CD8-positive, alpha-beta memory T cell (primary cell): ENCODE measurements around the gene MTRFR. TPM values are rescaled to one million over a fixed set of nuclear protein-coding genes. Genes with fewer than 3 reads are reported as not detected.
A peak's percentile ranks its signal among the peaks of the same experiment; 100 is the strongest.

Experiments used
- CTCF ChIA-PET: fragments of 350-600 bp; sonication (Branson Sonifier 250); formaldehyde crosslinking; loops from one replicate; lab custom pipeline; 2021; ENCODE audit warnings: antibody characterized with exemption; lab: Charles Lee
- POLR2A ChIA-PET: fragments of 350-600 bp; sonication (Branson Sonifier 250); formaldehyde crosslinking; loops from one replicate; lab custom pipeline; 2021; ENCODE audit warnings: antibody characterized with exemption; lab: Charles Lee
- DNase-seq, 5 donors: peaks; one replicate each; pipeline versions ENCODE4 v3.0.0 to v3.0.0-alpha.2; 2020 to 2022; ENCODE audit warnings: mixed read lengths in 1 of 5
- H3K27ac ChIP-seq: one replicate; pipeline ENCODE4 v1.7.0; 2013; ENCODE audit warnings: low read depth, mild to moderate bottlenecking, low read length, moderate library complexity
- H3K27me3 ChIP-seq: 2 replicates; pipeline ENCODE4 v1.7.0; 2013; ENCODE audit warnings: low read length, mild to moderate bottlenecking; ENCODE audit not compliant: insufficient read depth, poor library complexity, severe bottlenecking
- H3K36me3 ChIP-seq: 2 replicates; pipeline ENCODE4 v1.7.0; 2013; ENCODE audit warnings: mild to moderate bottlenecking, low read length, moderate library complexity; ENCODE audit not compliant: insufficient read depth
- H3K4me1 ChIP-seq: 2 replicates; pipeline ENCODE4 v1.7.0; 2013; ENCODE audit warnings: mild to moderate bottlenecking, low read length, moderate library complexity; ENCODE audit not compliant: insufficient read depth
- H3K4me3 ChIP-seq: 2 replicates; pipeline ENCODE4 v1.7.0; 2013; ENCODE audit warnings: mild to moderate bottlenecking, low read length
- H3K9me3 ChIP-seq: 2 replicates; pipeline ENCODE4 v1.7.0; 2013; ENCODE audit warnings: mild to moderate bottlenecking, low read length
- H3K27ac Mint-ChIP-seq, 8 donors: one replicate each; pipeline ENCODE4 v1.8.0; 2020 to 2021; ENCODE audit warnings: mixed read lengths in 8 of 8, mild to moderate bottlenecking in 6 of 8, inconsistent platforms in 3 of 8, moderate library complexity in 3 of 8
- H3K27me3 Mint-ChIP-seq, 2 donors: one replicate each; pipeline ENCODE4 v1.8.0; 2020 to 2021; ENCODE audit warnings: mixed read lengths in 2 of 2, mild to moderate bottlenecking in 1 of 2, moderate library complexity in 1 of 2
- H3K36me3 Mint-ChIP-seq, 3 donors: one replicate each; pipeline ENCODE4 v1.8.0; 2020 to 2021; ENCODE audit warnings: mixed read lengths in 3 of 3, inconsistent platforms in 1 of 3, mild to moderate bottlenecking in 1 of 3
- H3K4me1 Mint-ChIP-seq, 3 donors: one replicate each; pipeline ENCODE4 v1.8.0; 2020 to 2021; ENCODE audit warnings: mixed read lengths in 3 of 3, inconsistent platforms in 1 of 3, mild to moderate bottlenecking in 1 of 3
- H3K4me3 Mint-ChIP-seq, 7 donors: one replicate each; pipeline ENCODE4 v1.8.0; 2020 to 2021; ENCODE audit warnings: mixed read lengths in 7 of 7, mild to moderate bottlenecking in 6 of 7, moderate library complexity in 4 of 7, inconsistent platforms in 2 of 7
- H3K9me3 Mint-ChIP-seq, 5 donors: one replicate each; pipeline ENCODE4 v1.8.0; 2020 to 2022; ENCODE audit warnings: mixed read lengths in 5 of 5, mild to moderate bottlenecking in 3 of 5, moderate library complexity in 2 of 5, inconsistent platforms in 1 of 5
- polyA plus RNA-seq: library from polyadenylated mRNA; unstranded; fragments of 300-500 nt; fragmentation: Illumina TruSeq; gene quantifications from one replicate; pipeline ENCODE4 v1.2.3, GENCODE V29; 2021
- total RNA-seq, 2 experiments: library from RNA; stranded (reverse); gene quantifications; one replicate each; pipeline ENCODE4 v1.2.3, GENCODE V29; 2021

The MTRFR gene
- total and polyA plus RNA-seq, 3 experiments from 2014 or later = 26.6 to 51.4 (median 26.6) TPM

GRCh38 chr12:123267335-123267920, 34.2 kb downstream of the MTRFR start:
- POLR2A ChIA-PET = no interaction called here
- Histone ChIP-seq H3K36me3 (no peaks in the 10 kb centered on the region), H3K9me3 (no peaks in the 10 kb centered on the region), H3K4me1 (peaks cover 24% of the 10 kb centered on the region), H3K27ac (no peak overlapping the region), H3K4me3 (no peak overlapping the region), H3K27me3 (no peaks in the 10 kb centered on the region)
- H3K36me3 Mint-ChIP-seq = peaks cover 0 to 1% (median 0%) of the 10 kb centered on the region in 3 donors
- peak overlapping the region in 5 of 8 donors; percentile 29 to 95 (median 84) for H3K27ac Mint-ChIP-seq
- H3K27me3 Mint-ChIP-seq = no peaks in the 10 kb centered on the region
- H3K4me1 Mint-ChIP-seq = peaks cover 17 to 20% (median 18%) of the 10 kb centered on the region in 3 donors
- CTCF ChIA-PET = interaction anchor here (2.8 kb wide), 1 partner anchor 29 kb away, joined by 7 read pairs; no protein-coding TSS in a partner anchor
- DNase-seq = no peak
- H3K9me3 Mint-ChIP-seq = peaks cover 0 to 2% (median 0%) of the 10 kb centered on the region in 5 donors
- H3K4me3 Mint-ChIP-seq = peak overlapping the region in 3 of 7 donors; percentile 20 to 56 (median 29)

DNA sequence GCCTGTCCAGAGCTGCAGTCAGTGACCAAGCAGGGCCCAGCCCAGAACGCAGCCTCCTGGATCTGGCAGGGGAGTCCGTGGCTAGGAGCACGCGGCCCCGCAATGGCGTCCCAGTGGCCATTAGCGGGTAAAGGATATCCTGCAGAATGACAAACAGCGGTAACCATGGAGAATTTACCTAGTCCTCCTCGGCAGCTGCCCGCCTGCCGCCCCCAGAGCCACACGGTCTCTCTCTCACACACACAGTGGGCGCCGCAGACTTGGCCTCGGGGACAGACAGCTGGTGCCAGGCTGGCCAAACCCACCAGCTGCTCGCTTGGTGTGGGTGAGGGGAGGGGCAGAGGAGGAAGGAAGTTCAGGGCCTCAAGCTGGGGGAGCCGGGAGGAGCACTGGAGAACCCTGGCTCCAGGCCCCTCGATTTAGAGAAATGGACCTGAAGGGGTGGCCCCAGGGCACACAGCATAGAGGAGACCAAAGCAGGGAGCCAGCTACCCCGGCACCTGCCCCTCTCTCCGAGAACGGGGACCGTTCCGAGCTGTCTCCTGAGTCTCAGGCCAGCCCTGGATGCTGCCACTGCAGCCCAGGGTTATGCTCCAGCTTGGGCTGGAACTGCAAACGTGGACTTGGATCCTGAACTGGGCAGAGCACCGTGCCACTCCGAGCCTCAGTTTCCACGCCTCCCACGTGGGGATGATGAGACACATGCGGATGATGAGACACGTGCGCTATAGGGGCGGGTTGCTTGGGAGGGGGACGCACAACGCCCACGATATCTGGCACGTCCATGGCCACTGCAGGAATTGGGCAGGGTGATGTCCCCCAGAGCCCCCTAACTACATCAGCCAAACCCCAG, 35.0 kb downstream of the MTRFR start:
- Histone ChIP-seq H3K4me1 (peaks cover 24% of the 10 kb centered on the region), H3K36me3 (no peaks in the 10 kb centered on the region), H3K27ac (no peak overlapping the region), H3K27me3 (no peaks in the 10 kb centered on the region), H3K9me3 (no peaks in the 10 kb centered on the region), H3K4me3 (no peak overlapping the region)
- H3K27ac Mint-ChIP-seq = peak overlapping the region in 2 of 8 donors; percentile 31 to 52
- DNase-seq = peak in 1 of 5 donors; percentile 15
- H3K9me3 Mint-ChIP-seq = peaks cover 0 to 2% (median 0%) of the 10 kb centered on the region in 5 donors
- POLR2A ChIA-PET = no interaction called here
- H3K27me3 Mint-ChIP-seq = no peaks in the 10 kb centered on the region
- CTCF ChIA-PET = interaction anchor here (1.4 to 2.8 kb wide), 2 partner anchors 12 to 30 kb away, joined by 3 to 7 read pairs; no protein-coding TSS in a partner anchor
- H3K4me3 Mint-ChIP-seq = peak overlapping the region in 6 of 7 donors; percentile 32 to 71 (median 44)
- peaks cover 0 to 1% (median 0%) of the 10 kb centered on the region in 3 donors for H3K36me3 Mint-ChIP-seq
- H3K4me1 Mint-ChIP-seq = peaks cover 17 to 23% (median 20%) of the 10 kb centered on the region in 3 donors

DNA sequence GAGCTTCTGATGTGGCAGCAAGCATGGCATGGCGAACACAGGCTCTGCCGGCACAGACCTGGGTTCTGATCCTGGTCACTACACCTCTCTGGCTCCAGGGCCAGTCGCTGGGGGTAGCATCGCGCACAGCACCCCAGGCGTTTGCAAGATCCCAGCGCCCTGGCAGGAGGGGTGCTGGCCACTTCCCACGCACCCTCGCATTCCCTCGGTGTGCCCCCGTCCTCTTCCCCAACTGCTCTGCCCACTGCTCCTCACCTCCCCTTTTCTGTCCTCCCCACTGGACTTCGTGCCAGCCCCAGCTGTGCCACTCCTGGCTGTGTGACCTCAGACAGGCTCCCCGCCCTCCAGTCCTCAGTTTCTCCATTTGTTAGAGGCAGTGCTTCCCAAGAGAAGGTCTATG, 35.6 kb downstream of the MTRFR start:
- Histone ChIP-seq H3K4me1 (peaks cover 24% of the 10 kb centered on the region), H3K9me3 (no peaks in the 10 kb centered on the region), H3K27me3 (no peaks in the 10 kb centered on the region), H3K36me3 (no peaks in the 10 kb centered on the region), H3K4me3 (no peak overlapping the region), H3K27ac (no peak overlapping the region)
- no peak for DNase-seq
- H3K27me3 Mint-ChIP-seq = no peaks in the 10 kb centered on the region
- ChIA-PET POLR2A (no interaction called here), CTCF (interaction anchor here (1.4 to 1.7 kb wide), 2 partner anchors 12 to 313 kb away, joined by 3 to 6 read pairs; no protein-coding TSS in a partner anchor)
- peak overlapping the region in 2 of 8 donors; percentile 79 to 93 for H3K27ac Mint-ChIP-seq
- peaks cover 19 to 23% (median 20%) of the 10 kb centered on the region in 3 donors for H3K4me1 Mint-ChIP-seq
- H3K4me3 Mint-ChIP-seq = peak overlapping the region; percentile 28 to 71 (median 50)
- H3K36me3 Mint-ChIP-seq = peaks cover 0 to 1% (median 0%) of the 10 kb centered on the region in 3 donors
- H3K9me3 Mint-ChIP-seq = peaks cover 0 to 2% (median 0%) of the 10 kb centered on the region in 5 donors

DNA sequence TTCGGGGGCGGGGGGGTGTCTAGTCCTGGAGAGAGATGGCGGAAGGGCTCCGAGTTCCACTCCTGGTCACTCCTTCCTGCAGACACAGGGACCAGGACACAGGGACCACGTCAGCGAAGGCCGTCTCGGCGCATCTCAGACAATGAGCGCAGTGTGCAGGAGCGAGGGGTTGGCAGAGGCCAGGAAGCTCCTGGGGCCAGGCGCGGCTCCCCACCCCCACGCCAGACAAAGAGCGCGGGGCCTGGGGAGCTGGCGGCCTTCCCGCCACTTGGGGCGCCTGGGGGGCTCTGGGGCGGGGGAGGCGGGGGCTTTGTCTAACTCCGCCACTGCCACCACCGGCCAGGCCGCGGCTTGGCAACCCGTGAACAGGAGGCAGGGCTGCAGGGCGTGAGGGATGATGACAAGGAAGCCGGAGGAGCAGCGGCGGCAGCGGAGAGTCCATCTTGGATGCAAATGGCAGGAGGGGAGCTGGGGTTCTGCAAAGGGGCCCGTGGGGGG, 36.2 kb downstream of the MTRFR start:
- no peak overlapping the region for H3K27ac ChIP-seq

DNA sequence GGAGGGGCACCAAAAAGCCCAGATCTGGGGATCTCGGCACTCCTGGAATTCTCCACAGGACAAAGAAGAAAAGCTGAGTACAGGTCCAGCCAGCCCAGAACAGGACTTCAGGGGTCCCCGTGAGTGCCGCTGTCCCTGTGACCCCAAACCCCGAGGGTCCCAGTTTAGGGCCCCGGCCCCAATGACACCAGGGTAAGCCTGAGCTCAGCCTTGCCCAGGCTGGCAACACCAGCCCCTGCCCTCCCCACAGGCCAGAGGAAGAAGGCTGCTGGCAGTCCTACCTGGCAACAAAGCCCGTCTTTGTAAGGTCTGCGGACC, 36.6 kb downstream of the MTRFR start:
- H3K4me3 ChIP-seq = peak overlapping the region; percentile 63
- H3K27me3 ChIP-seq = no peaks in the 10 kb centered on the region
- Mint-ChIP-seq H3K36me3 (peaks cover 0 to 1% (median 0%) of the 10 kb centered on the region in 3 donors), H3K4me1 (peaks cover 18 to 23% (median 20%) of the 10 kb centered on the region in 3 donors), H3K4me3 (peak overlapping the region; percentile 77 to 89 (median 85)), H3K27me3 (no peaks in the 10 kb centered on the region), H3K9me3 (no peaks in the 10 kb centered on the region), H3K27ac (peak overlapping the region in 7 of 8 donors; percentile 41 to 90 (median 63))
- ChIA-PET CTCF (interaction anchor here (1.2 to 1.7 kb wide), 3 partner anchors 26 to 312 kb away, joined by 3 to 6 read pairs (median 6); no protein-coding TSS in a partner anchor), POLR2A (no interaction called here)
- peaks cover 24% of the 10 kb centered on the region for H3K4me1 ChIP-seq
- peak in 1 of 5 donors; percentile 17 for DNase-seq
- no peaks in the 10 kb centered on the region for H3K9me3 ChIP-seq
- no peaks in the 10 kb centered on the region for H3K36me3 ChIP-seq
- no peak overlapping the region for H3K27ac ChIP-seq

More for the DNA sequence above, 36.2 kb downstream of the MTRFR start:
- Histone ChIP-seq H3K9me3 (no peaks in the 10 kb centered on the region), H3K4me3 (peak overlapping the region; percentile 63), H3K4me1 (peaks cover 24% of the 10 kb centered on the region), H3K27me3 (no peaks in the 10 kb centered on the region), H3K36me3 (no peaks in the 10 kb centered on the region)
- peak overlapping the region; percentile 77 to 89 (median 85) for H3K4me3 Mint-ChIP-seq
- H3K36me3 Mint-ChIP-seq = peaks cover 0 to 1% (median 0%) of the 10 kb centered on the region in 3 donors
- H3K9me3 Mint-ChIP-seq = peaks cover 0 to under 1% (median 0%) of the 10 kb centered on the region in 5 donors
- POLR2A ChIA-PET = no interaction called here
- peak in 3 of 5 donors; percentile 28 to 59 (median 34) for DNase-seq
- H3K27me3 Mint-ChIP-seq = no peaks in the 10 kb centered on the region
- peaks cover 18 to 23% (median 20%) of the 10 kb centered on the region in 3 donors for H3K4me1 Mint-ChIP-seq
- CTCF ChIA-PET = interaction anchor here (1.2 to 1.7 kb wide), 3 partner anchors 26 to 312 kb away, joined by 3 to 6 read pairs (median 6); no protein-coding TSS in a partner anchor
- peak overlapping the region in 2 of 8 donors; percentile 52 to 78 for H3K27ac Mint-ChIP-seq

DNA sequence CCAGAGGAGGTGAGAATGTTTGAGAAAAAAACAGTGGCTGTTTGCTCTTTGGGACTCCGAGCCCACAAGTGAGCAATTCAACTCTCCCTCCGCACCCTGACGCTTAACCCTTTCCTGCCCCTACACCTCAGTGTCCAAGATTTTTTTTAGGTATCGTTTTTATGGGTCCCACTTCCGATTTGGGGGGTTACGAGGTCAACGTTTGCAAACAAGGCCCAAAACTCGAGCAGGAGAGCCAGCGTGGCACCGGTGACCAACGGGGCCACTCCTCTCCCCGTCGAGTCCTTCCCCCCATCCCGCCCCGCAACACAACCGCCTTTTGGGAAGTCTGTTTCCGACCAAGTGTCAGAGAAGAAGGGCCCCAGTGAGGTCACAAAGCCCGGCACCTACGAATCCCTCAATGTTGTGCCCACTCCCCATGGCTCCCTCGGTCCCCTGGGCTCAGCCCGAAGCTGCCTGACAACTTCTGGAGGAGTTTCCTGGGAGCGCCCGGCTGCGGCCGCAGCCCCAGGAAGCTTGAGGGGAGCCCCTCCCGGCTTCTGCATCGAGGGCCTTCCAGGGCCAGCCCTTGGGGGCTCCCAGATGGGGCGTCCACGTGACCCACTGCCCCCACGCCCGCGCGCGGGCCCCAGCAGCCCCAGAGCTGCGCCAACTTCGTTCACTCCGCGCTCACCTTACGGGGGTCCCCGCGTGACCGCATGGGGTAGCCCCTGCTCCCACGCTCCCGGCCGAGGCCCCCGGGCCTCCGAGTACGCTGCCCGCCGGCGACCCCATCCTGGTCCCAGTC, 37.2 kb downstream of the MTRFR start:
- ChIA-PET POLR2A (interaction anchor here (0.6 kb wide), 1 partner anchor 17 kb away, joined by 3 read pairs; no protein-coding TSS in a partner anchor), CTCF (interaction anchor here (0.6 to 1.7 kb wide), 4 partner anchors 27 to 311 kb away, joined by 3 to 6 read pairs (median 4); no protein-coding TSS in a partner anchor)
- peaks cover 0 to 1% (median 0%) of the 10 kb centered on the region in 3 donors for H3K36me3 Mint-ChIP-seq
- no peak overlapping the region for H3K27ac ChIP-seq
- peak in 3 of 5 donors; percentile 9 to 49 (median 9) for DNase-seq
- peak overlapping the region in 6 of 8 donors; percentile 52 to 90 (median 63) for H3K27ac Mint-ChIP-seq
- H3K4me3 Mint-ChIP-seq = peak overlapping the region; percentile 77 to 89 (median 85)
- H3K27me3 Mint-ChIP-seq = no peaks in the 10 kb centered on the region
- no peaks in the 10 kb centered on the region for H3K36me3 ChIP-seq
- no peaks in the 10 kb centered on the region for H3K9me3 Mint-ChIP-seq
- peaks cover 24% of the 10 kb centered on the region for H3K4me1 ChIP-seq
- H3K4me3 ChIP-seq = peak overlapping the region; percentile 63
- H3K27me3 ChIP-seq = no peaks in the 10 kb centered on the region
- peaks cover 18 to 23% (median 20%) of the 10 kb centered on the region in 3 donors for H3K4me1 Mint-ChIP-seq
- H3K9me3 ChIP-seq = no peaks in the 10 kb centered on the region
